GM06990 (cell line): ENCODE measurements around the gene ZNF668.

Experiments used
- DNase-seq: peaks from one replicate; pipeline ENCODE4 v3.0.0-alpha.2; 2011; ENCODE audit not compliant: insufficient read length; ENCODE audit errors: extremely low read depth
- H3K27me3 ChIP-seq: replicated peaks from 2 replicates; pipeline ENCODE4 v1.6.0; 2011; ENCODE audit warnings: low read length; ENCODE audit not compliant: control insufficient read depth, insufficient read depth
- H3K36me3 ChIP-seq: 2 replicates; pipeline ENCODE4 v1.5.1; 2011; ENCODE audit warnings: low read length; ENCODE audit not compliant: control insufficient read depth, insufficient read depth
- H3K4me3 ChIP-seq: replicated peaks from 2 replicates; pipeline ENCODE4 v1.5.1; 2011; ENCODE audit warnings: low read depth, mild to moderate bottlenecking, control low read depth, low read length
- TF ChIP-seq, protein P1 (sequence below): IDR thresholded peaks from 2 replicates; pipeline ENCODE4 v1.5.1; 2011; ENCODE audit warnings: low read length, control low read depth, mild to moderate bottlenecking, inconsistent platforms; ENCODE audit not compliant: insufficient read depth, poor library complexity, severe bottlenecking

The ZNF668 gene

GRCh38 chr16:31092330-31092729 is 18.3 kb upstream of the ZNF668 start:
- TF ChIP-seq, protein P1, sequence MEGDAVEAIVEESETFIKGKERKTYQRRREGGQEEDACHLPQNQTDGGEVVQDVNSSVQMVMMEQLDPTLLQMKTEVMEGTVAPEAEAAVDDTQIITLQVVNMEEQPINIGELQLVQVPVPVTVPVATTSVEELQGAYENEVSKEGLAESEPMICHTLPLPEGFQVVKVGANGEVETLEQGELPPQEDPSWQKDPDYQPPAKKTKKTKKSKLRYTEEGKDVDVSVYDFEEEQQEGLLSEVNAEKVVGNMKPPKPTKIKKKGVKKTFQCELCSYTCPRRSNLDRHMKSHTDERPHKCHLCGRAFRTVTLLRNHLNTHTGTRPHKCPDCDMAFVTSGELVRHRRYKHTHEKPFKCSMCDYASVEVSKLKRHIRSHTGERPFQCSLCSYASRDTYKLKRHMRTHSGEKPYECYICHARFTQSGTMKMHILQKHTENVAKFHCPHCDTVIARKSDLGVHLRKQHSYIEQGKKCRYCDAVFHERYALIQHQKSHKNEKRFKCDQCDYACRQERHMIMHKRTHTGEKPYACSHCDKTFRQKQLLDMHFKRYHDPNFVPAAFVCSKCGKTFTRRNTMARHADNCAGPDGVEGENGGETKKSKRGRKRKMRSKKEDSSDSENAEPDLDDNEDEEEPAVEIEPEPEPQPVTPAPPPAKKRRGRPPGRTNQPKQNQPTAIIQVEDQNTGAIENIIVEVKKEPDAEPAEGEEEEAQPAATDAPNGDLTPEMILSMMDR: no peak
- Histone ChIP-seq H3K4me3 (no peak overlapping the region), H3K27me3 (no peaks in the 10 kb centered on the region), H3K36me3 (peaks cover 7% of the 10 kb centered on the region)
- no peak for DNase-seq

GRCh38 chr16:31090540-31090939 is 16.5 kb upstream of the ZNF668 start:
- DNase-seq: no peak
- H3K27me3 ChIP-seq: no peaks in the 10 kb centered on the region
- peaks cover 10% of the 10 kb centered on the region for H3K36me3 ChIP-seq
- TF ChIP-seq, protein P1: no peak
- H3K4me3 ChIP-seq: no peak overlapping the region

DNA sequence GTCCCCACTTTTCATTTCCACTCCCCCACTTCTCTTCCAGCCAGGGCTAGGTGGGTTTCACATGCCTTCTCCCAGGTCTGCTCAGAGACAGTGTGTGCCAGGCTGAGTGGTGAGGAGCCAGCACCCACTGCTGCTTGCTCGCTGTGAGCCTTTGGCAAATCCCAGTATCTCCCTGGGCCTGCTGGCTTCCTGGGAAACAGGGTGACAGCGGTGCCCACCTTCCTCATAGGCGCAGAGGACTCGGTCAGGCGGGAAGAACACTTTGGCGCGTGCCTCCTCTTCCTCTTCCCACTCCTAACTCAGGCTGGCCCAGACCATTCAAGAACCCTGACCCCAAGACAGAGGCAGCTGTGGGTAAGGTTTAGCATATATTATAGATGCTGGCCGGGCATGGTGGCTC is 15.2 kb upstream of the ZNF668 start:
- TF ChIP-seq, protein P1: no peak
- no peak for DNase-seq
- Histone ChIP-seq H3K36me3 (peaks cover 16% of the 10 kb centered on the region), H3K4me3 (no peak overlapping the region), H3K27me3 (no peaks in the 10 kb centered on the region)

- H3K27me3 ChIP-seq: no peaks in the 10 kb centered on the region
- TF ChIP-seq, protein P1: no peak
- DNase-seq: no peak
- H3K4me3 ChIP-seq: no peak within 1 kb of the TSS
- peaks cover 17% of the 10 kb centered on the region for H3K36me3 ChIP-seq
Observed at GRCh38 chr16:31088459-31089183, 14.6 kb upstream of the ZNF668 start, which contains the start of gene PRSS53. TSS of gene PRSS53 (minus strand) at chr16:31088943. CDS start at chr16:31088809, 134 bp downstream.

GRCh38 chr16:31087971-31088370 is 13.9 kb upstream of the ZNF668 start:
- H3K36me3 ChIP-seq: peaks cover 17% of the 10 kb centered on the region
- no peak overlapping the region for H3K4me3 ChIP-seq
- TF ChIP-seq, protein P1: no peak
- DNase-seq: no peak
- H3K27me3 ChIP-seq: no peaks in the 10 kb centered on the region
